ENCODE measurements around the gene NR1D2.

The NR1D2 gene

GRCh38 chr3:23961913-23962312 lies 16.8 kb downstream of the NR1D2 start:
- DNase-seq (ENCODE audit: low read depth) = no peak
- TF ChIP-seq CTCF (IDR thresholded peaks at IDR 0.05; ENCODE audit: insufficient read depth, low read depth, low read length, missing control alignments) = no peak
- no peak overlapping the region for H3K4me3 ChIP-seq (ENCODE audit: low read depth, low read length)

GRCh38 chr3:23964537-23965235 lies 19.6 kb downstream of the NR1D2 start:
- no peak overlapping the region for H3K4me3 ChIP-seq (ENCODE audit: low read depth, low read length)
- TF ChIP-seq CTCF (IDR thresholded peaks at IDR 0.05; ENCODE audit: insufficient read depth, low read depth, low read length, missing control alignments) = no peak
- DNase-seq (ENCODE audit: low read depth) = no peak

- TF ChIP-seq CTCF (IDR thresholded peaks at IDR 0.05; ENCODE audit: insufficient read depth, low read depth, low read length, missing control alignments) = no peak
- H3K4me3 ChIP-seq (ENCODE audit: low read depth, low read length) = no peak overlapping the region
- no peak for DNase-seq (ENCODE audit: low read depth)
Observed at GRCh38 chr3:23966328-23966727, 21.2 kb downstream of the NR1D2 start.

GRCh38 chr3:23968463-23969184 lies 23.5 kb downstream of the NR1D2 start:
- TF ChIP-seq CTCF (IDR thresholded peaks at IDR 0.05; ENCODE audit: insufficient read depth, low read depth, low read length, missing control alignments) = no peak
- no peak for DNase-seq (ENCODE audit: low read depth)
- no peak overlapping the region for H3K4me3 ChIP-seq (ENCODE audit: low read depth, low read length)

GRCh38 chr3:23969393-23969792 lies 24.3 kb downstream of the NR1D2 start:
- H3K4me3 ChIP-seq (ENCODE audit: low read depth, low read length) = no peak overlapping the region
- no peak for DNase-seq (ENCODE audit: low read depth)
- no peak for TF ChIP-seq CTCF (IDR thresholded peaks at IDR 0.05; ENCODE audit: insufficient read depth, low read depth, low read length, missing control alignments)

GRCh38 chr3:23971684-23972083 lies 26.6 kb downstream of the NR1D2 start:
- no peak overlapping the region for H3K4me3 ChIP-seq (ENCODE audit: low read depth, low read length)
- DNase-seq (ENCODE audit: low read depth) = no peak
- no peak for TF ChIP-seq CTCF (IDR thresholded peaks at IDR 0.05; ENCODE audit: insufficient read depth, low read depth, low read length, missing control alignments)

Measured in GM12865 (cell line).